HG02798 (cell line): ENCODE measurements around the gene LDLRAD3.
"Not testable (repeated sequence)": the region's sequence is repeated elsewhere in the genome, so short reads cannot be mapped to it uniquely, and the experiment has no call there.

Experiments
- ATAC-seq: cut with Tn5 transposase; IDR thresholded peaks from one replicate; pipeline ENCODE4 v1.9.1; 2021; ENCODE audit warnings: mild to moderate bottlenecking; ENCODE audit not compliant: unreplicated experiment, poor library complexity

The LDLRAD3 gene, protein sequence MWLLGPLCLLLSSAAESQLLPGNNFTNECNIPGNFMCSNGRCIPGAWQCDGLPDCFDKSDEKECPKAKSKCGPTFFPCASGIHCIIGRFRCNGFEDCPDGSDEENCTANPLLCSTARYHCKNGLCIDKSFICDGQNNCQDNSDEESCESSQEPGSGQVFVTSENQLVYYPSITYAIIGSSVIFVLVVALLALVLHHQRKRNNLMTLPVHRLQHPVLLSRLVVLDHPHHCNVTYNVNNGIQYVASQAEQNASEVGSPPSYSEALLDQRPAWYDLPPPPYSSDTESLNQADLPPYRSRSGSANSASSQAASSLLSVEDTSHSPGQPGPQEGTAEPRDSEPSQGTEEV

GRCh38 chr11:35943713-35944502 is at the start of gene LDLRAD3:
LDLRAD3 (plus strand) TSS chr11:35944062; CDS start chr11:35944099, 37 bp downstream.
- ATAC-seq, result peak; percentile 78

DNA sequence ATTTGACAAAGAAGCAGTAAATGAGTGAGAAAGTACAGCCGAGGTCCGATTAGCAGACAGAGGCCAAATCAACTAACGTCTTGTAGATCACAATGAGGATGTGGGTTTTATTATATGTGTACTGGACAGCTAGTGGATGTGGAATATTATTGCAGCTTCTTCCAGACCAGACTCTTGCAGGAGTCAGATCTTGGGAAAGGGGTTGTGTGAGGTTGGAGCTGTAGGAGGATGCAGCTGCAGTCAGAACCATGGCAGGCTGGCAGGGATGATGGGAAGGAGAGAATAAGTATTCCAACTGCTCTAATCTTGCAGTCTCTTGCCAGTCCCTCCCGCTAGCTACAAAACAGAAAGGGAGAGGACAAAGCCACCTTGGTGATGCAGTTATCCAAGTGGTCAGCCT is 46.8 kb upstream of the LDLRAD3 start:
- no peak for ATAC-seq

DNA sequence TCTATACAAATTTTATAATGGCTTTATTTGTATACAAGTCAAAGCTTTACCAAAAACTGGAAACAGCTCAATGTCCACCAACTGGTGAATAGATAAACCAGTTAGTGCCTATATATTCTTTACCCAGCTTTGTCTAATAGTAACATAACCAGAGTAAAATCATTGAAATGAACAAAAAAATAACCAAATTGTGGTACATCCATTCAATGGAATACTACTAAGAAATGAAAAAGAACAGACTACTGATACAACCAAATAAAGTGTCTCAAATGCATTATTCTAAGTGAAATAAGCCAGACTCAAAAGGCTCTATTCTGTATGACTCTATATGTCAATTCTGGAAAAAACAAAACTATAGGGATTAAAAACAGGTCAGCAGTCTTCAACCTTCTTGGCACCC is 40.9 kb upstream of the LDLRAD3 start:
- no peak for ATAC-seq

GRCh38 chr11:35905646-35906276 is 38.1 kb upstream of the LDLRAD3 start:
- no peak for ATAC-seq

- no peak for ATAC-seq
These were observed 37.6 kb upstream of the LDLRAD3 start for GRCh38 chr11:35906277-35906661.

GRCh38 chr11:35906681-35907080 is 37.2 kb upstream of the LDLRAD3 start:
- no peak for ATAC-seq

DNA sequence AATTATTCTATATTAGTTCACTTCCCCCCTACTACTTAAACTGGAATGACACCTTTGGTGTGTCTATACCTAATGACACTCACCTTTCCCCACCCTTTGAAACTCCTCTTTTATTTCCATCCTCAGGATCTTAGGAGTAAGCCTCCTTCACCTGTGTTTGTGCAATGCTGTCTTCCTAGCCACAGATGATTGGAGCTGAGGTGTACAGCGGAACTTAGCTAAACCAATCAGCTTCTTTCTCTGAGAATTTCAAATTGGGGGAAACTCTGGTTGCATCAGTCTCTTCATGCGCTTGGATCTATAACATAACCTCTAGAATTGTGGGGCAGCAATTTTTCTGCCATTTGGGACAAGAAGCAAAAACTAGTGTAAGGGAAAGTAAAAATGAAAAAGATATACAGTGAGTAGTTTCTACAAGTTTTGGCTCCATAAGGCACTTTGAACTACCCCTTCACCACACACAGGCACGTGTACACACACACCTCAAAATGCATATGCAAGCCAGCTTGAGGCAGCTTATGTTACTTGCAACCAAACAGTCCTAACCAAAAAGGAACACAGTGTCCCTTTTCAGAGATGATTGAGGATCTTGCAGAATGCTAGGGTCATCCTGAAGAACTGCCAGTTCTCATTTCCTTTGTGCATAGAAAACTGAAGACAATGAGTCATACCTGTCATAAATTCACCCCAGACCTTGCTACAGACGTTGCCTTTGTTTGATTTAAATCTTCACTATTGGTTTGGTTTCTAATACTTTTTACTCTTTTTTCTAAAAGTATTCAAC is 36.0 kb upstream of the LDLRAD3 start:
- ATAC-seq, result peak; percentile 72

GRCh38 chr11:35908432-35908771 is 35.5 kb upstream of the LDLRAD3 start:
- not testable (repeated sequence) for ATAC-seq

GRCh38 chr11:35909511-35910265 is 34.2 kb upstream of the LDLRAD3 start:
- ATAC-seq, result no peak

DNA sequence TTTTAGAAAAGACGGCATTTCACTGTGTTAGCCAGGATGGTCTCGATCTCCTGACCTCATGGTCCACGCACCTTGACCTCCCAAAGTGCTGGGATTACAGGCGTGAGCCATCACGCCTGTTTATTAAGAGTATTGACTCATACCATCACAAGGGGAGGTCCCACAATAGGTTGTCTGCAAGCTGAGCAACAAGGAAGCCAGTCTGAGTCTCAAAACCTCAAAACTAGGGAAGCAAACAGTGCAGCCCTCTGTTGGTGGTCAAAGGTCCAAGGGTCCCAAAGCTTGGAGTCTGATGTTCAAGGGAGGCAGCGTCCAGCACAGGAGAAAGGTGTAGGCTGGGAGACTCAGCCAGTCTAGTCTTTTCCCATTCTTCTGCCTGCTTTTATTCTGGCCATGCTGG is 32.8 kb upstream of the LDLRAD3 start:
- no peak for ATAC-seq

DNA sequence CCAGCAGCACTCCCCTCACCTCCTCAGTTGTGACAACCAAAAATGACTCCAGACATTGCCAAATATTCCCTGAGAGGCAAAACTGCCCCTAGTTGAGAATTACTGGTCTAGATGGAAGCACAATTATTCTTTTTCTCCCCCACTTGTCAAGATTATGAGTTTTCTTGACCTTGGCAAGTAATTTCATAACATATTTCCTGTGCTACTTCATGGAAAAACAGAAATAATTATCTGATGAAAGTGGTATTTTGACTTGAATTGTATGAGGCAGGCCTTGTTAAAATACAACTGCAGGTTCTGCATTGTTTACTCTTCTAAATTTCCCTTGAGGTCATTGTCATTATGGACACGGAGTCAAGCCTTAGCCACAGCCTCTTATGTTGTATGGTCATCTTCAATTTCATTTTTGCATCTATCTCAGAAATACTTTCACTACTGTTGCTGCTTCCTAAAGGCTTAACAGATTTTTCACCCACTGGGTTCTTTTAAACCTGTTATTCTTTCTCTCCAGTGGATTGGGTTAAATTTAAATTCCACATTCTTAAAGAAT is 32.2 kb upstream of the LDLRAD3 start:
- ATAC-seq, result no peak

GRCh38 chr11:35912436-35912835 is 31.4 kb upstream of the LDLRAD3 start:
- not testable (repeated sequence) for ATAC-seq

GRCh38 chr11:35912883-35913624 is 30.8 kb upstream of the LDLRAD3 start:
- ATAC-seq, result no peak

DNA sequence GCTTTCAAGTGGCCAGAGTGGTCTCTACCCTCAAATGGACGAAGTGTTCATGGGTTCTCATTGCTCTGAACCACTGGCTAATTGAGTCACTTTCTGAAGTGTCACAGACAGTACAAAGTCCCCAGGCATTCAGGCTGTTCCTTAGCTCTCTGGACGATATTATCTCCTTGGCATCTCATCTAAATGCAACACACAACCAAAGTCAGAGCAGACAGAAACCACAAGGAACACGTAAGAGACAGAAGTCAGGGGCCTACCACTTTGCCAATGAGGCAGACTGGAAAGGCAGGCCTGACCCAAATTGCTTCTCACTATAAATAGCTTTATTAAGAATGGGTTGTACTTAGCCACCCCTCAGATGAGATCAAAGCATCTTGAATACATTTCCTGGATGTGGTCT is 29.0 kb upstream of the LDLRAD3 start:
- ATAC-seq, result no peak

DNA sequence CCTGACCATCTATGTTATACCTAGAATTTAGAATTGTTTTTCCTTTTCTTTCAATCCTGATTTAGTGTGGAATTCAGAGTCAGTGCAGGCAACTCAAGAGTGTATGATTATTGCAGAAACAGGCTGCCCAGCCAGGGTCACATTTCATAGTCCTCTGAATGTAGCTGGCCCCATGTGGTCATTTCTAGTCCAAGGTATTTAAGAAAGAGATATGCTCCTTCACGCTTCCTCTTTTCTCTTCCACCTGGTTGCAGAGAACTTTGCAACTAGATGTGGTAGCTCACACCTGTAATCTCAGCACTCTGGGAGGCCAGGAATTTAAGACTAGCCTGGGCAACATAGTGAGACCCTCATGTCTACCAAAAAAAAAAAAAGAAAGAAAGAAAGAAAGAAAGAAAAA is 27.6 kb upstream of the LDLRAD3 start:
- no peak for ATAC-seq

DNA sequence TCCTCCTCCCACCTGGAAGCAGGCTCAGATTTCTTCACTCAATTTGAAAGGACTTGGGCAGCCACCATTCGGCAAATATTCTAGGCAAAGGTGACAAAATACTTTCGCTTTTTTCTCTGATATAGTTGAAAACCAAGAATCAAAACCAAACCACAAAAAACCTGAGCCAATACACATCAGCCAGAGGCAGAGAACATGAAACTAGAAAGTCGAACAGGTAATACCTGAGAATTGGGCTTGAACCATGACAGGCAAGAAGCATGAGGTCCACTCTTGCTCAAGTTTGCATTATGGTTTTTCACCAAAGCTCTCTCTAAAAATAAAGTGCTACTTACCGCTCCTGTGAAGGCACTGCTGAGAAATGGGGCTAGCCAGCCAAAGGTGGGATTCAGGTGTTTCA is 26.2 kb upstream of the LDLRAD3 start:
- ATAC-seq, result peak; percentile 66

DNA sequence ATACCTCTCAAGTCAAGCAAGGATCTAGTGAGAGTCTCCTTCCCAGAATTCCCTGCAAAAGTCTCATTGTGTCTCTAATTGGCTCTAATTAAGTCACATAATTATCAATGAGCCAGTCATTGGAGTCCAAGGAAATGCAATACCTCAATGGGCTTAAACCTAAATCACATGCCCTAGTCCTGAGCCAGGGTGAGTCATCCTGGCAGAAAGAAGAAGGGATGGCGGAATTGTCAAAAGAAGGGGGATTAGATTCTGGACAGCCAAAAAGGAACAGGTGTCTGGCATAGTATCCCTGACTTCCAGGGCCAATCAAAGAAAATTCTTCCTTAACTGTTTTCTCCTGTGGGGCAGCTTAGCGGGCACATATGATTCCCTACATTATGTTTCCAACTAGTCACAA is 25.1 kb upstream of the LDLRAD3 start:
- no peak for ATAC-seq

DNA sequence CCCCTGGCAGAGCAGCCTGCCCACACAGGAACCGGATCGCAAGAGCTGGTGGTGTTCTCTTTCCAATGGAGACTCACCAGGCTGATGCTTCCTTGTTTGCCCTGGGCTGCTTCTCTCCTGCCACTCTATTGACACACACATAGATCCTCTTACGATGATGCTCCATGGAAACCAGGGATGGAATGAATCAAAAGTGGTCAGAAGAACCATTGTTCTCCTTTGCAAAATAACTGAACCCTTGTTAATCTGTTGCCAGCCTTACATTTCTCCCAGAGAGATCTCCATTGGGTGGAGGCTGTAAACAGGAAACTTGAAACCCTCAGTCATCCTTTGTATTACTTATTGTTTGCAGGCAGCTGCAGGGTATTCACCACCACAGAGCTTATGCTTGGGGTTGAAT is 24.6 kb upstream of the LDLRAD3 start:
- no peak for ATAC-seq

GRCh38 chr11:35923452-35923851 is 20.4 kb upstream of the LDLRAD3 start:
- ATAC-seq, result no peak
